Lung (tissue), 12 donors: Measurements from ENCODE around the gene PTPN3. TPM values are rescaled to one million over a fixed set of nuclear protein-coding genes. Genes with fewer than 3 reads are reported as not detected.

Experiments
- ATAC-seq: fragments of 200-7000 bp; cut with Tn5 transposase; one replicate; pipeline ENCODE4 v1.9.1; 2020; ENCODE audit warnings: moderate number of reproducible peaks; ENCODE audit not compliant: insufficient read depth, low FRiP score
- DNase-seq, 3 donors: peaks; one replicate each; pipeline ENCODE4 v3.0.0-alpha.2; 2013 to 2017
- H3K27ac ChIP-seq, 2 donors: one replicate each; pipeline ENCODE4 v1.5.1; 2013; ENCODE audit warnings: mild to moderate bottlenecking in 2 of 2, moderate library complexity in 2 of 2, control low read depth in 1 of 2, inconsistent platforms in 1 of 2, low read depth in 1 of 2, low read length in 1 of 2
- H3K27me3 ChIP-seq, 3 donors: one replicate each; pipeline ENCODE4 v1.5.1; 2013; ENCODE audit warnings: low read length in 2 of 3; ENCODE audit not compliant: control insufficient read depth in 3 of 3, insufficient read depth in 3 of 3
- H3K36me3 ChIP-seq, 4 donors: one replicate each; pipeline ENCODE4 v1.5.1; 2013; ENCODE audit warnings: low read length in 4 of 4, mild to moderate bottlenecking in 1 of 4, moderate library complexity in 1 of 4; ENCODE audit not compliant: control insufficient read depth in 4 of 4, insufficient read depth in 4 of 4
- H3K4me1 ChIP-seq, 5 donors: one replicate each; pipeline ENCODE4 v1.5.1; 2013; ENCODE audit warnings: low read length in 5 of 5, mild to moderate bottlenecking in 2 of 5, moderate library complexity in 1 of 5; ENCODE audit not compliant: control insufficient read depth in 5 of 5, insufficient read depth in 5 of 5
- H3K4me3 ChIP-seq: one replicate; pipeline ENCODE4 v1.5.1; 2013; ENCODE audit warnings: mild to moderate bottlenecking, control low read depth, moderate library complexity
- H3K9ac ChIP-seq, 2 donors: one replicate each; pipeline ENCODE4 v1.5.1; 2013; ENCODE audit warnings: low read length in 2 of 2, control low read depth in 1 of 2; ENCODE audit not compliant: insufficient read depth in 1 of 2
- H3K9me3 ChIP-seq, 4 donors: one replicate each; pipeline ENCODE4 v1.5.1; 2013; ENCODE audit warnings: low read length in 3 of 4, mild to moderate bottlenecking in 1 of 4, moderate library complexity in 1 of 4; ENCODE audit not compliant: control insufficient read depth in 4 of 4, insufficient read depth in 3 of 4
- WGBS, 2 donors: extraction: QIAGEN DNeasy Blood & Tissue Kit; methylation state at CpG; one replicate each; pipeline ENCODE4 v1.1.7; 2013; 5-methylcytosine and 5-hydroxymethylcytosine counted together
- polyA plus RNA-seq, 2 donors: library from polyadenylated mRNA; stranded (reverse); fragments of 200-250 nt; gene quantifications; one replicate each; pipeline ENCODE4 v1.2.1, GENCODE V29; 2013
- total RNA-seq, 2 donors: library from RNA; depleted of rRNA in 1 of 2; stranded (reverse); fragments of >200 nt in 1 of 2; gene quantifications; one replicate each; pipeline ENCODE4 v1.2.1, GENCODE V29; 2014 to 2021
- TF ChIP-seq, protein P1 (sequence below): IDR thresholded peaks from 2 replicates; pipeline ENCODE4 v1.5.1; 2012; ENCODE audit warnings: mild to moderate bottlenecking; ENCODE audit errors: control extremely low read depth, extremely low read depth
- donor health status: control.
- donor health status: control.
- donor health status: Bipolar disorder and iron deficiency.
- donor health status: healthy.
- donor health status: DM: yes; HTN: yes; CAD: no.

Gene PTPN3
- total and polyA plus RNA-seq, 4 donors: 5.7 to 16.9 (median 11.2) TPM

- WGBS, 2 donors: 91 to 95% methylated on average over 15 of the region's 15 CpGs
- no peaks in the 10 kb centered on the region for H3K27me3 ChIP-seq
- ATAC-seq: no peak
Observed at GRCh38 chr9:109383356-109383755, 114.8 kb downstream of the PTPN3 start.

GRCh38 chr9:109382585-109382984, 115.5 kb downstream of the PTPN3 start:
- no peaks in the 10 kb centered on the region for H3K4me1 ChIP-seq
- 93 to 94% methylated on average over 3 of the region's 3 CpGs for WGBS, 2 donors
- H3K27ac ChIP-seq: no peak overlapping the region
- TF ChIP-seq, protein P1, sequence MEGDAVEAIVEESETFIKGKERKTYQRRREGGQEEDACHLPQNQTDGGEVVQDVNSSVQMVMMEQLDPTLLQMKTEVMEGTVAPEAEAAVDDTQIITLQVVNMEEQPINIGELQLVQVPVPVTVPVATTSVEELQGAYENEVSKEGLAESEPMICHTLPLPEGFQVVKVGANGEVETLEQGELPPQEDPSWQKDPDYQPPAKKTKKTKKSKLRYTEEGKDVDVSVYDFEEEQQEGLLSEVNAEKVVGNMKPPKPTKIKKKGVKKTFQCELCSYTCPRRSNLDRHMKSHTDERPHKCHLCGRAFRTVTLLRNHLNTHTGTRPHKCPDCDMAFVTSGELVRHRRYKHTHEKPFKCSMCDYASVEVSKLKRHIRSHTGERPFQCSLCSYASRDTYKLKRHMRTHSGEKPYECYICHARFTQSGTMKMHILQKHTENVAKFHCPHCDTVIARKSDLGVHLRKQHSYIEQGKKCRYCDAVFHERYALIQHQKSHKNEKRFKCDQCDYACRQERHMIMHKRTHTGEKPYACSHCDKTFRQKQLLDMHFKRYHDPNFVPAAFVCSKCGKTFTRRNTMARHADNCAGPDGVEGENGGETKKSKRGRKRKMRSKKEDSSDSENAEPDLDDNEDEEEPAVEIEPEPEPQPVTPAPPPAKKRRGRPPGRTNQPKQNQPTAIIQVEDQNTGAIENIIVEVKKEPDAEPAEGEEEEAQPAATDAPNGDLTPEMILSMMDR: no peak
- H3K27me3 ChIP-seq: no peaks in the 10 kb centered on the region
- H3K9me3 ChIP-seq: no peaks in the 10 kb centered on the region
- DNase-seq: no peak
- peaks cover 0 to 10% (median 9%) of the 10 kb centered on the region in 4 donors for H3K36me3 ChIP-seq
- no peak overlapping the region for H3K4me3 ChIP-seq
- H3K9ac ChIP-seq: no peak overlapping the region
- no peak for ATAC-seq

More at GRCh38 chr9:109383356-109383755, 114.8 kb downstream of the PTPN3 start:
- no peak for DNase-seq
- Histone ChIP-seq H3K4me1 (no peaks in the 10 kb centered on the region), H3K9me3 (no peaks in the 10 kb centered on the region), H3K9ac (no peak overlapping the region), H3K27ac (no peak overlapping the region), H3K36me3 (peaks cover 0 to 11% (median 10%) of the 10 kb centered on the region in 4 donors), H3K4me3 (no peak overlapping the region)
- TF ChIP-seq, protein P1: no peak

- Histone ChIP-seq H3K9me3 (no peaks in the 10 kb centered on the region), H3K36me3 (peaks cover 0 to 10% (median 7%) of the 10 kb centered on the region in 4 donors), H3K4me1 (no peaks in the 10 kb centered on the region), H3K9ac (no peak overlapping the region), H3K4me3 (no peak overlapping the region), H3K27ac (no peak overlapping the region), H3K27me3 (no peaks in the 10 kb centered on the region)
- TF ChIP-seq, protein P1: no peak
- no peak for ATAC-seq
- no peak for DNase-seq
- WGBS, 2 donors: 90 to 93% methylated on average over 13 of the region's 13 CpGs
Observed at GRCh38 chr9:109382182-109382581, 115.9 kb downstream of the PTPN3 start.
